GM19025 (cell line): Measurements from ENCODE around the gene BNIP3.

Experiments
- ATAC-seq: cut with Tn5 transposase; IDR thresholded peaks from one replicate; pipeline ENCODE4 v1.9.1; 2021; ENCODE audit warnings: mild to moderate bottlenecking, low read depth, moderate library complexity; ENCODE audit not compliant: unreplicated experiment

BNIP3 gene

GRCh38 chr10:131981429-131982184 lies at the start of gene BNIP3:
BNIP3 (minus strand) TSS chr10:131981923; CDS start chr10:131981806, 117 bp downstream.
- peak; percentile 79 for ATAC-seq

- ATAC-seq: no peak
Measured at GRCh38 chr10:132030898-132031463, 49.3 kb upstream of the BNIP3 start.

- ATAC-seq: no peak
Measured at GRCh38 chr10:132028706-132029105, 47.0 kb upstream of the BNIP3 start.

GRCh38 chr10:132027423-132027983 lies 45.8 kb upstream of the BNIP3 start:
- ATAC-seq: no peak

GRCh38 chr10:132023092-132023811 lies 41.5 kb upstream of the BNIP3 start:
- ATAC-seq: no peak

GRCh38 chr10:132022241-132022640 lies 40.5 kb upstream of the BNIP3 start:
- ATAC-seq: no peak

GRCh38 chr10:132021504-132022143 lies 39.9 kb upstream of the BNIP3 start:
- no peak for ATAC-seq

- no peak for ATAC-seq
Measured at GRCh38 chr10:132021046-132021445, 39.3 kb upstream of the BNIP3 start.

GRCh38 chr10:132020456-132020855 lies 38.7 kb upstream of the BNIP3 start:
- no peak for ATAC-seq

- no peak for ATAC-seq
Measured at GRCh38 chr10:132019366-132019765, 37.6 kb upstream of the BNIP3 start.

GRCh38 chr10:132018446-132018845 lies 36.7 kb upstream of the BNIP3 start:
- no peak for ATAC-seq

- ATAC-seq: no peak
Measured at GRCh38 chr10:132016514-132016913, 34.8 kb upstream of the BNIP3 start.

- ATAC-seq: no peak
Measured at GRCh38 chr10:132011445-132011844, 29.7 kb upstream of the BNIP3 start.

- no peak for ATAC-seq
Measured at GRCh38 chr10:132011024-132011423, 29.3 kb upstream of the BNIP3 start.

GRCh38 chr10:132010483-132010882 lies 28.8 kb upstream of the BNIP3 start:
- ATAC-seq: no peak

GRCh38 chr10:132009575-132009974 lies 27.9 kb upstream of the BNIP3 start:
- ATAC-seq: no peak

GRCh38 chr10:132007681-132008080 lies 26.0 kb upstream of the BNIP3 start:
- no peak for ATAC-seq

- ATAC-seq: no peak
Measured at GRCh38 chr10:132006966-132007365, 25.2 kb upstream of the BNIP3 start.

GRCh38 chr10:132005147-132005546 lies 23.4 kb upstream of the BNIP3 start:
- ATAC-seq: no peak

GRCh38 chr10:132004052-132004451 lies 22.3 kb upstream of the BNIP3 start:
- no peak for ATAC-seq
